ENCODE data around the gene INPP4B. TPM values are rescaled to one million over a fixed set of nuclear protein-coding genes. Genes with fewer than 3 reads are reported as not detected.

Gene INPP4B
- total and polyA plus RNA-seq, 2 experiments from 2014 or later, result 20.3 to 27.5 TPM

DNA sequence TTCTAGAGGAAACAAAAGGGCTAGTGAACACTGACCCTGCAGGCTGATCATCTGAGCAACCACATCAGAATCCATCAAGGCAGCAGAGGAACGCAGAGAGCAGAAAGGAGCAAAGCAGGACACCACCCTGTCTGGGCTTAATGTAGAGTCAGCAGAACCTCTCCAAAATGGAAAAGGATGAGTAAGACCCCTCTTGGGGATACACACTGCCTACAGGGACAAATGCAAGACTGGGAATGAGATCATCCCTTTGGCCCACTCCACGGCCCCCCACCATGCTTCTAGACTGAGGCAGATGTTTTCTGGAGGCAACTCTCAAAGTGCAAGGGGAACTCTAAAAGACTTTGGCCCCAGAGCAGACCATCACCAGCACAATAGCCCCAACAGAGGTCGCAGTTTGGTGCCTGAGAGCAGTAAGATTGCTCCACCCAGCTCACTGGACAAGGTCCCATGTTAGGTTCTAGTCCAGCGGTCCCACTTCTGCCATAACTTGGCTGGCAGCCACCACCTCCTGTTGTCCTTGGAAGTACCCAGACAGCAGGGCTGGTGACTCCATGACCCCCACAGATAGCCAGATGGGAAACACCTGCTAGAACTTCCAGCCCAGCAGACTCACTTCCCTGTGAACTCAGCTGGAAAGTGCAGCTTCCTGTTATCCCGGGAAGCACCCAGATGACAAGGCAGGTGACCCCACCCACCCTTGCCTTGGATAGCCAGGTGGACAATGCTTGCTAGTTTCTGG lies 372.7 kb downstream of the INPP4B start:
- Histone ChIP-seq H3F3A (ENCODE audit: insufficient read depth) (no peaks in the 10 kb centered on the region), H3K27ac (no peak overlapping the region)

DNA sequence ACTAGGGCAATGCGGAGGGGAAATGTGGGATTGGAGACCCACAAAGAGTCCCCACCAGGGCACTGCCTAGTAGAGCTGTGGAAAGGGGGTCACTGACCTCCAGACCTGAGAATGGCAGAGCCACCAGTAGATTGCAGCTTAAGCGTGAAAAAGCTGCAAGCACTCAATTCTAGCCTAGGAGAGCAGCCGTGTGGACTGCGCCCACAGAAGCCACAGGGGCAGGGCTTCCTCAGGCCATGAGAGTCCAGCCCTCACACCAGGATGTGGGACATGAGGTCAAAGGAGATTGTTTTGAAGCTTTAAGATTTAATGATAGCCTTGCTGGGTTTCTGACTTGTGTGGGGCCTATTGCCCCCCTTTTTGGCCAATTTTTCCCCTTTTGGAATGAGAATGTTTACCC lies 379.0 kb downstream of the INPP4B start:
- TF ChIP-seq EZH2phosphoT487 (IDR thresholded peaks at IDR 0.05; ENCODE audit: insufficient read depth, low read depth), result no peak
- TF ChIP-seq EZH2 (IDR thresholded peaks at IDR 0.05; ENCODE audit: insufficient read depth, poor library complexity, severe bottlenecking), result no peak
- H3K27ac ChIP-seq, result no peak overlapping the region
- no peaks in the 10 kb centered on the region for H3K79me2 ChIP-seq (ENCODE audit: insufficient read depth)
- no peaks in the 10 kb centered on the region for H3K9me2 ChIP-seq (ENCODE audit: insufficient read depth)
- in situ Hi-C loops (cut with MboI), result no loop called here
- H3K36me3 ChIP-seq (ENCODE audit: low read depth), result no peaks in the 10 kb centered on the region
- no peak overlapping the region for H3K4me2 ChIP-seq (ENCODE audit: unreplicated experiment)
- no peaks in the 10 kb centered on the region for H3F3A ChIP-seq (ENCODE audit: insufficient read depth)
- no peaks in the 10 kb centered on the region for H3K9me3 ChIP-seq (ENCODE audit: low read depth)
- H4K20me1 ChIP-seq (ENCODE audit: insufficient read depth), result no peaks in the 10 kb centered on the region
- 91 to 96% methylated on average over 4 of the region's 4 CpGs for WGBS, 2 experiments (ENCODE audit: low coverage in 1 of 2, low lambda C conversion rate in 2 of 2, missing lambda C conversion rate in 2 of 2)
- no peaks in the 10 kb centered on the region for H3K27me3 ChIP-seq (replicated peaks; ENCODE audit: insufficient read depth)
- H3K9ac ChIP-seq, result no peak overlapping the region
- no peaks in the 10 kb centered on the region for H3K4me1 ChIP-seq (ENCODE audit: insufficient read depth)
- H2AFZ ChIP-seq, result no peak overlapping the region
- no peak overlapping the region for H3K4me3 ChIP-seq
- DNase-seq, result no peak

More for the DNA sequence above, 372.7 kb downstream of the INPP4B start:
- H3K4me1 ChIP-seq (ENCODE audit: insufficient read depth), result 0 out of 2 replicates have a peak, but pooled peaks cover 5% of the 10 kb centered on the region
- no peaks in the 10 kb centered on the region for H3K9me3 ChIP-seq (ENCODE audit: low read depth)
- H4K20me1 ChIP-seq (ENCODE audit: insufficient read depth), result no peaks in the 10 kb centered on the region
- no peaks in the 10 kb centered on the region for H3K9me2 ChIP-seq (ENCODE audit: insufficient read depth)
- H3K79me2 ChIP-seq (ENCODE audit: insufficient read depth), result no peaks in the 10 kb centered on the region
- no peak overlapping the region for H2AFZ ChIP-seq
- no peak for DNase-seq
- H3K9ac ChIP-seq, result no peak overlapping the region
- in situ Hi-C loops (cut with MboI), result no loop called here
- H3K27me3 ChIP-seq (replicated peaks; ENCODE audit: insufficient read depth), result no peaks in the 10 kb centered on the region
- 62 to 71% methylated on average over 5 of the region's 5 CpGs for WGBS, 2 experiments (ENCODE audit: low coverage in 1 of 2, low lambda C conversion rate in 2 of 2, missing lambda C conversion rate in 2 of 2)
- no peak overlapping the region for H3K4me2 ChIP-seq (ENCODE audit: unreplicated experiment)
- no peak overlapping the region for H3K4me3 ChIP-seq
- no peaks in the 10 kb centered on the region for H3K36me3 ChIP-seq (ENCODE audit: low read depth)
- no peak for TF ChIP-seq EZH2phosphoT487 (IDR thresholded peaks at IDR 0.05; ENCODE audit: insufficient read depth, low read depth)
- TF ChIP-seq EZH2 (IDR thresholded peaks at IDR 0.05; ENCODE audit: insufficient read depth, poor library complexity, severe bottlenecking), result no peak

DNA sequence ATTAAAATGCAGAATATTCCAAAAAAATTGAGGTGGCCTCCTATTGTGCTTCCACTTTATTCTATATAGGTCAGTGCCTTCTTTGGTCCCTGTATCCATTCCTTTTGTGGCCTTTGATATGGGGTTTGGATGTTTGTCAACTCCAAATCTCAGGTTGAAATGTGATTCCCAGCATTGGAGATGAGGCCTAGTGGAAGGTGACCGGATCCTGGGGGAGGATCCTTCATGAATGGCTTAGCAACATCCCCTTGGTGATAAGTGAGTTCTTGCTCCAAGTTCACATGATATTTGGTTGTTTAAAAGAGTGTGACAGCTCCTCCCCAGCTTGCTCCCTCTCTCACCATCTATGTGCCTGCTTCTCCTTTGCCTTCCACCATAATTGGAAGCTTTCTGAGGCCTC lies 380.6 kb downstream of the INPP4B start:
- Histone ChIP-seq H3K4me2 (ENCODE audit: unreplicated experiment) (no peak overlapping the region), H3K9me2 (ENCODE audit: insufficient read depth) (no peaks in the 10 kb centered on the region), H3F3A (ENCODE audit: insufficient read depth) (no peaks in the 10 kb centered on the region), H3K27me3 (replicated peaks; ENCODE audit: insufficient read depth) (no peaks in the 10 kb centered on the region), H4K20me1 (ENCODE audit: insufficient read depth) (no peaks in the 10 kb centered on the region), H3K79me2 (ENCODE audit: insufficient read depth) (no peaks in the 10 kb centered on the region), H3K4me3 (no peak overlapping the region), H3K27ac (no peak overlapping the region), H2AFZ (no peak overlapping the region), H3K9me3 (ENCODE audit: low read depth) (no peaks in the 10 kb centered on the region), H3K9ac (no peak overlapping the region), H3K4me1 (ENCODE audit: insufficient read depth) (peaks cover under 1% of the 10 kb centered on the region; the same call in 1 of the 2 replicates), H3K36me3 (ENCODE audit: low read depth) (no peaks in the 10 kb centered on the region)
- WGBS, 2 experiments (ENCODE audit: low coverage in 1 of 2, low lambda C conversion rate in 2 of 2, missing lambda C conversion rate in 2 of 2), result 93 to 94% methylated on average over 1 of the region's 1 CpG
- DNase-seq, result no peak
- TF ChIP-seq EZH2phosphoT487 (IDR thresholded peaks at IDR 0.05; ENCODE audit: insufficient read depth, low read depth), result no peak
- no peak for TF ChIP-seq EZH2 (IDR thresholded peaks at IDR 0.05; ENCODE audit: insufficient read depth, poor library complexity, severe bottlenecking)
- in situ Hi-C loops (cut with MboI), result no loop called here

DNA sequence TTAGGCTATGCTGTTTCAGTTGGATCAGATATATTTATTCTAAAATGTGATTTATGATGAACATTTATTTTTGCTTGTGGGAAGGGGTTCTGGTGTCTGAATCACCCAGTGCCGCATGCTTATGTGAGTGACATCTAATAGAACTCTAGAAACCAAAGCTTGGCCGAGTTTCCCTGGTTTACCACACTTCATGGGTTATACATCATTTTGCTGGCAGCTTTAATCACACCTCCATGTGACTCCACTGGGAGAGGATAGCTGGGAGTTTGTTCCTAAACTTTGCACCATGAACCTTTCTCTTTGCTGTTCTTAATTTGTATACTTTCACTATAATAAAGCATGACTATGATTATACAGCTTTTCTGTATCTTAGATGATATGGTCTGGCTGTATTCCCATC lies 382.9 kb downstream of the INPP4B start:
- Histone ChIP-seq H3K9me3 (ENCODE audit: low read depth) (no peaks in the 10 kb centered on the region), H3K4me2 (ENCODE audit: unreplicated experiment) (no peak overlapping the region), H4K20me1 (ENCODE audit: insufficient read depth) (no peaks in the 10 kb centered on the region), H3K4me1 (ENCODE audit: insufficient read depth) (peaks cover 8% of the 10 kb centered on the region), H3K27me3 (replicated peaks; ENCODE audit: insufficient read depth) (no peaks in the 10 kb centered on the region), H3F3A (ENCODE audit: insufficient read depth) (no peaks in the 10 kb centered on the region), H3K4me3 (no peak overlapping the region), H2AFZ (no peak overlapping the region), H3K36me3 (ENCODE audit: low read depth) (no peaks in the 10 kb centered on the region), H3K27ac (no peak overlapping the region), H3K9me2 (ENCODE audit: insufficient read depth) (no peaks in the 10 kb centered on the region), H3K9ac (no peak overlapping the region), H3K79me2 (ENCODE audit: insufficient read depth) (no peaks in the 10 kb centered on the region)
- 92 to 100% methylated on average over 2 of the region's 2 CpGs for WGBS, 2 experiments (ENCODE audit: low coverage in 1 of 2, low lambda C conversion rate in 2 of 2, missing lambda C conversion rate in 2 of 2)
- TF ChIP-seq EZH2 (IDR thresholded peaks at IDR 0.05; ENCODE audit: insufficient read depth, poor library complexity, severe bottlenecking) (no peak), EZH2phosphoT487 (IDR thresholded peaks at IDR 0.05; ENCODE audit: insufficient read depth, low read depth) (no peak)
- in situ Hi-C loops (cut with MboI), result no loop called here
- no peak for DNase-seq

Measured in GM23248 (cell line).